Rectal smooth muscle tissue (tissue), 1 donor: ENCODE measurements around the gene AKIRIN2.
"Not testable (repeated sequence)": the region's sequence is repeated elsewhere in the genome, so short reads cannot be mapped to it uniquely, and the experiment has no call there.

ENCODE experiments used
- H3K27ac ChIP-seq: one replicate; pipeline ENCODE4 v1.7.0; 2013; ENCODE audit warnings: low read depth, low read length, inconsistent platforms
- H3K27me3 ChIP-seq: one replicate; pipeline ENCODE4 v1.7.0; 2013; ENCODE audit warnings: low read length; ENCODE audit not compliant: control insufficient read depth, insufficient read depth
- H3K36me3 ChIP-seq: one replicate; pipeline ENCODE4 v1.7.0; 2013; ENCODE audit warnings: low read length; ENCODE audit not compliant: control insufficient read depth, insufficient read depth
- H3K4me1 ChIP-seq: one replicate; pipeline ENCODE4 v1.7.0; 2013; ENCODE audit warnings: low read length; ENCODE audit not compliant: control insufficient read depth, insufficient read depth
- H3K4me3 ChIP-seq: one replicate; pipeline ENCODE4 v1.7.0; 2013; ENCODE audit warnings: low read length
- H3K9ac ChIP-seq: one replicate; pipeline ENCODE4 v1.7.0; 2013; ENCODE audit warnings: low read length

The AKIRIN2 gene

DNA sequence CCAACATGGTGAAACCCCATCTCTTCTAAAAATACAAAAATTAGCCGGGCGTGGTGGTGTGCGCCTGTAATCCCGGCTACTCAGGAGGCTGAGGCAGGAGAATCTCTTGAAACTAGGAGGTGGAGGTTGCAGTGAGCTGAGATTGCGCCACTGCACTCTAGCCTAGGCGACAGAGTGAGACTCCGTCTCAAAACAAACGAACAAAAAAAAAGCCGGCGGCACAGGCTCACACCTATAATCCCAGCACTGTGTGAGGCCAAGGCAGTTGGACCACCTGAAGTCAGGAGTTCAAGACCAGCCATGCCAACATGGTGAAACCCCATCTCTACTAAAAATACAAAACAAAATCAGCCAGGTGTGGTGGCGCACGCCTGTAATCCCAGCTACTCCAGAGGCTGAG, 5.2 kb downstream of the AKIRIN2 start:
- not testable (repeated sequence) for H3K27me3 ChIP-seq, H3K4me3 ChIP-seq, H3K36me3 ChIP-seq, H3K9ac ChIP-seq, H3K27ac ChIP-seq
- H3K4me1 ChIP-seq: peaks cover 16% of the 10 kb centered on the region

DNA sequence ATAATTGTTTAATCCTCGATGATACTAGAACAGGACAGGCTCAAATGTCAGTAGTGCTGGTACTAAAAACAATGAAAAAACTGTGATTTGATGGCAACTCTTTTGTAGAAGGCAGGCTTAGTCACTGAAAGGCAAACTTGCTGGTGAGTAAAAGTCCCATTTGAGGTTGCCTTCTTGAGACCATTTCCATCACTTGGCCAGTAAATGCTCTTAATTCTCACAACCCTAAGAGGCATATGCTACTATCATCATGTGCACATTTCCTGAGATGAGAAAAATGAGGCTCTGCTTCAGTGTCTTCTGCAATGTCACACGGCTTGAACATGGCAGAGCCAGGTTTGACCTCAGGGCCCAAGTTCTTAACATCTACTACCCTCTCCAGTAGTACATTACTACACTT, 9.9 kb downstream of the AKIRIN2 start:
- peaks cover 7% of the 10 kb centered on the region for H3K4me1 ChIP-seq

DNA sequence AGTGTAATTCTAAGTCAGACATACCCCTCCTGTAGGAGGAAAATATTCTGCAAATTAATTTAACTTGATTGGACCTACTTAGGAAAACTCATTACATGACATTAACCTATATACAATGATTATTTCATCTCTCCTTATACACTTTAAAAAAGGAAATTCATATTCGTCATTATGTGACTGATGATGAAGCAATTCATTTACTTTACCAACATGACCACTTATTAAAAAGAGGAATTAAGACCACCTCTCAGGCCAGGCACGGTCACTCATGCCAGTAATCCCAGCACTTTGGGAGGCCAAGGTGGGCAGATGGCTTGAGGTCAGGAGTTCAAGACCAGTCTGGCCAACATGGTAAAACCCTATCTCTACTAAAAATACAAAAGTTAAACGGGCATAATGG, 11.6 kb downstream of the AKIRIN2 start:
- no peak overlapping the region for H3K27ac ChIP-seq
- H3K36me3 ChIP-seq: no peaks in the 10 kb centered on the region
- no peak overlapping the region for H3K4me3 ChIP-seq
- no peak overlapping the region for H3K9ac ChIP-seq
- peaks cover 6% of the 10 kb centered on the region for H3K4me1 ChIP-seq
- no peaks in the 10 kb centered on the region for H3K27me3 ChIP-seq

More for the DNA sequence above, 9.9 kb downstream of the AKIRIN2 start:
- H3K4me3 ChIP-seq: no peak overlapping the region
- no peaks in the 10 kb centered on the region for H3K36me3 ChIP-seq
- H3K27me3 ChIP-seq: no peaks in the 10 kb centered on the region
- no peak overlapping the region for H3K27ac ChIP-seq
- no peak overlapping the region for H3K9ac ChIP-seq

DNA sequence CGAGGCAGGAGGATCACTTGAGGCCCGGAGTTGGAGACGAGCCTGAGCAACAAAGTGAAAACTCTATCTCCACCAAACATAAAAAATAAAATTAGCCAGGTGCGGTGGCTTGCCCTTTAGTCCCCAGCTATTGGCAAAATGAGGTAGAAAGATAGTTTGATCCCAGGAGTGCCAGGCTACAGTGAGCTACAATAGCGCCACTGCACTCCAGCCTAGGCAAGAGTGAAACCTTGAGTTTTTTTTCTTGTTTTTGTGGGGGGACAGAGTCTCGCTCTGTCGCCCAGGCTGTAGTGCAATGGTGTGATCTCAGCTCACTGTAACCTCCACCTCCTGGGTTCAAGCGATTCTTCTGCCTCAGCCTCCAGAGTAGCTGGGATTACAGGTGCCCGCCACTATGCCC, 14.1 kb downstream of the AKIRIN2 start:
- not testable (repeated sequence) for H3K9ac ChIP-seq, H3K36me3 ChIP-seq, H3K4me3 ChIP-seq, H3K4me1 ChIP-seq, H3K27me3 ChIP-seq, H3K27ac ChIP-seq

DNA sequence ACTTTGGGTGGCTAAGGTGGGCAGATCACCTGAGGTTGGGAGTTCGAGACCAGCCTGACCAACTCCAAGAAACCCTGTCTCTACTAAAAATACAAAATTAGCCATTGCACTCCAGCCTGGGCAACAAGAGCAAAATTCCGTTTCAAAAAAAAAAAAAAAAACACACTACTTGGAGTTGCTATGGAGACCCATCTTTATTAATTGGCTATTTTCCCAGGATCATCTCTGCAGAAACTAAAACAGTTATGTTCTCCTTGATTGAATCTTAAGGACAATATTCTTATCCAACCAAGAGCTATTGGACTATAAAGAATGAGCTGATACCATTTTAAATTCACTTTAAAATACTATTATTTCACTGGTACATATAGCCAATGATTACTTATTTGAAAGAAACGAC, 14.7 kb downstream of the AKIRIN2 start:
- Histone ChIP-seq H3K27me3 (no peaks in the 10 kb centered on the region), H3K27ac (no peak overlapping the region), H3K4me3 (no peak overlapping the region), H3K9ac (no peak overlapping the region), H3K36me3 (no peaks in the 10 kb centered on the region), H3K4me1 (peaks cover 5% of the 10 kb centered on the region)

DNA sequence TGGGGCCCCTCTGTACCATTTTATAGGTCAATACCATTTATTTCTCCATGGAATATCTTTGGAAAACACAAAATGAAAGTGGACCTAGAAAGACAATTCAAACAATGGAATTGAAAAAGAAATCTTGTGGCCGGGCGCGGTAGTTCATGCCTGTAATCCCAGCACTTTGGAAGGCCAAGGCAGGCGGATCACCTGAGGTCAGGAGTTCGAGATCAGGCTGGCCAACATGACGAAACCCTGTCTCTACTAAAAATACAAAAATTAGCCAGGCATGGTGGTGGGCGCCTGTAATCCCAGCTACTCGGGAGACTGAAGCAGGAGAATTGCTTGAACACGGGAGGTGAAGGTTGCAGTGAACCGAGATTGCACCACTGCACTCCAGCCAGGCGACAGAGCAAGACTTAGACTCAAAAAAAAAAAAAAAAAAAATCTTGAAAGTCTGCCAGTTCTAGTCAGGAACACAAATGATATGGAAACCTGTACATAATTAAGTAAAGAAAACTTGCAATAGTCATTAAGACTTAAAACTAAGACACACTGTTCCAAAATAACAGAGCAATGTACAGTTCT, 15.3 kb downstream of the AKIRIN2 start:
- not testable (repeated sequence) for H3K4me3 ChIP-seq, H3K36me3 ChIP-seq, H3K27me3 ChIP-seq, H3K9ac ChIP-seq, H3K4me1 ChIP-seq, H3K27ac ChIP-seq

DNA sequence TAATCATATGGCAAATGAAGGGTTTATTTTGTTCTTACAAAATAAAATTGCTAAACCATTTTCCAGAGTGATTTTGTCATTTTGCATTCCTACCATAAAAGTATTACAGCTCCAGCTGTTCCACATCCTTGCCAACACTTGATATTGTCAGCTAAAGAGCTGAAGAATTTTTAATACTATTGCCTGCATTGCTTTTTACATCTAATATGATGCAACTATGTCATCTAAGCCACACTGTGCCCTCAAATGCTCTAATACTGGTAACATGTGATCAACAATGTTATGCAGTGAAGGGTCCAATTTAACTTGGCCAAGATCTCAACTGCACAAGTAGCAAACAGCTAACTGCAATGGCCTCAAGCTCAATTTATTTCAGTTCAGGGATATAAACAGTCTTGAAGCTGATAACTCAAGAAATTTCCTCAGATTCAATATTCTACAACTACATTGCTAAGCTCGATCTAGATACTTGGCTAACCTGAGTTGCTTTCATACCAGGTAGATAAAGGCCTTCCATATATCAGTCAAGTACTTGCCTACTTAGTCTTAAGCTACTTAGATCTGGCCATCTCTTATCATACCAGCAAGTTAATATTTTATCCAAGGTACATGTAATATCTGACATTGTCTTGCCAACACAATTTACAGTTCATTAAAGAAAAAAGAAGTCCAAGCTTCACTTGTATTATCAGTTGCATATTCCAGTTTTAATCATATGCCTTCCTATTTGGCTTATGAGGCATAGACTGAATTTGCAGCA, 17.0 kb downstream of the AKIRIN2 start:
- Histone ChIP-seq H3K36me3 (no peaks in the 10 kb centered on the region), H3K4me1 (no peaks in the 10 kb centered on the region), H3K9ac (no peak overlapping the region), H3K27me3 (no peaks in the 10 kb centered on the region), H3K27ac (no peak overlapping the region), H3K4me3 (no peak overlapping the region)

DNA sequence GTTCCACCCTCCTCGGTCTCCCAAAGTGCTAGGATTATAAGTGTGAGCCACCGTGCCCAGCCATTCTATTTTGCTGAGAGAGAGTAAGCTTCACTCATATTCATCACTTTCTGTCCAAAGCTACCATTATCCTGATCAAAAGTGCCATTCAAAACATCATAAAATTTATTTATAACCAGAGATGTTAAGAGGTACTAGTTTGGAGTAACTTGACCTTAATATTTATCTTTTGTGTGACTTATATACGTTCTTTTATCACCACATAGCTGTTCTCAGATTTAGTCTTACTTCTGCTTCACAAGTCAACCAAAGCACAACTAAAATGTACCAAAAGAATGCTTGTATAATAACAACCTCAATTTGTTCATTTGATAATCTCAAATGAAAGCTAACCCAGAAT, 18.1 kb downstream of the AKIRIN2 start:
- H3K4me3 ChIP-seq: no peak overlapping the region
- H3K4me1 ChIP-seq: no peaks in the 10 kb centered on the region
- H3K27me3 ChIP-seq: no peaks in the 10 kb centered on the region
- H3K27ac ChIP-seq: no peak overlapping the region
- H3K9ac ChIP-seq: no peak overlapping the region
- peaks cover 2% of the 10 kb centered on the region for H3K36me3 ChIP-seq

DNA sequence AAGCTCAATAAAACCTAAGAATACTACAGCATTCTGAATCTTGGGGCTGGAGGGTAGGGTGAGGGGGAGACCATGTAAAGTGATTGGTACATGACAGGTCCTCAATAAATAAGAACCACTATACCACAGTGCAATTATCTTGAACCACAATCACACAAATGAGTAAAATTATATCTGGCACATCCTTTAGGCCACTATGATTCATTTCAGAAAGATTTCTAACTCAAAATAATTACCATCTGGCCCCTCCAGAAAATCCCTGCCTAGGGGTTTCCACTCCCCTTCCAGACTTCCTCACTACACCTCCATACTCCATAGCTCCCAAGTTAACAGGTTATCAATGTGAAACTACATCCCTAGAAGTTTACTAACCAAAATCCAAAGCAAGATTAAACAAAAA, 19.7 kb downstream of the AKIRIN2 start:
- Histone ChIP-seq H3K27ac (no peak overlapping the region), H3K36me3 (peaks cover 2% of the 10 kb centered on the region), H3K4me3 (no peak overlapping the region), H3K4me1 (no peaks in the 10 kb centered on the region), H3K9ac (no peak overlapping the region), H3K27me3 (no peaks in the 10 kb centered on the region)

DNA sequence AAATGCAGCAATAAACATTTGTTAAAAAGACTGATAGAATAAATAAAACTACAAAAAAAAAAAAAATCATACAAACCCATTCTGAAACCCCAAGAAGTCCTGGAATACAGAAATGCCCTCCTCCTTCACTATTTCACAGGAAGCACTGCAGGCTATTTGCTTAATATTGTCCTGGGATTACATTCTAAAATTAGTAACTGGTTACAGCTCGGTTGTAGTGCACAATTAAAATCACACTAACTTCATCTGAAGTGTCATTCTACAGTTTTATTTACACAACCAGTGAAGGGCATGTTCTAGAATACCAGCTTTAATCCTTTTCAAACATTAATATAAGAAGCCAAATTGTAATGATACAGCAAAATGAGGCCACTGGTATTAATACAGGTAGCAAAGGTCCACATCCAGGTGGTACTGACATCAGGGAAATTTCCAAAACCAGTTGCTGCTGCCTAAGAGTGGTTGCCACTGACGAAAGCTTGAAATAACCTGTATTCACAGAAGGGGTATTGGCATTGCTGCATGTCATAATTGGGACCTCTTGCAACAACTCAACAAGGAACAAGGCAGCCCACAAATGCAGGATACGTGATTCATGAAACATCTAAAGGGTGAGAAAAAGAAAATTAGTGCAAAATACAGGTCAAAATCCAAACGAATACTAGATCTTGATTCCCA, 26.9 kb downstream of the AKIRIN2 start:
- Histone ChIP-seq H3K4me1 (no peaks in the 10 kb centered on the region), H3K4me3 (no peak overlapping the region), H3K9ac (no peak overlapping the region), H3K27ac (no peak overlapping the region), H3K27me3 (no peaks in the 10 kb centered on the region), H3K36me3 (peaks cover 14% of the 10 kb centered on the region)

DNA sequence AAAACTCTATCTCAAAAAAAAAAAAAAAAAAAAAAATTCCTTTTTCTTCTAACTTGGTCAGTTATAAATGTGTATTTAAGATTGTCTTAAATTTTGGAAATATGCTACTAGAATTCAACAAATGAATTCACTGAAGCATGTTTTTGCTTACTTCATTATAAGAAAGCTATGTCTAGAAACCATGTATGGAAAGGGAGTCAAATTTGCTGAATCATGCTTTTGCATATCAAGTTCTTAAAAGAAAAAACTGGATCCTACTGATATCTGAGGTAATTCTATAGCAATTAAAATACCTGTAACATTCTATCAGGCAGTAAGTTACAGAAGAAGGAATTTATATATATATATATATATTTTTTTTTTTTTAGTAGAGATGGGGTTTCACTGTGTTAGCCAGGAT, 27.7 kb downstream of the AKIRIN2 start:
- H3K4me3 ChIP-seq: no peak overlapping the region
- no peaks in the 10 kb centered on the region for H3K4me1 ChIP-seq
- no peak overlapping the region for H3K9ac ChIP-seq
- no peak overlapping the region for H3K27ac ChIP-seq
- peaks cover 16% of the 10 kb centered on the region for H3K36me3 ChIP-seq
- no peaks in the 10 kb centered on the region for H3K27me3 ChIP-seq

DNA sequence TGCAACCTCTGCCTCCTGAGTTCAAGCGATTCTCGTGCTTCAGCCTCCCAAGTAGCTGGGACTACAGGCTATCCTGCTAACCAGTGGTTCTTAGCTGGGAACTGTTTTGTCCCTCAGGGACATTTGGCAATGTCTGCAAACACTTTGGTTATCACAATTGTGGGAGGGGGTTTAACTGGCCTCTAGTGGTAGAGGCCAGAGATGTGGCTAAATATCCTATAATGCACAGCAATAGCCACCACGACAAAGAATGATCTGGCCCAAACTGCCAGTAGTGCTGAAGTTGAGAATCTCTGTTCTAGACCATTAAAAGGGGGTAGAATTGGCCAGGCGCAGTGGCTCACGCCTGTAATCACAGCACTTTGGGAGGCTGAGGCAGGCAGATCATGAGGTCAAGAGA, 28.8 kb downstream of the AKIRIN2 start:
- Histone ChIP-seq H3K36me3 (peaks cover 15% of the 10 kb centered on the region), H3K4me1 (no peaks in the 10 kb centered on the region), H3K27me3 (no peaks in the 10 kb centered on the region), H3K27ac (no peak overlapping the region), H3K4me3 (no peak overlapping the region), H3K9ac (no peak overlapping the region)

DNA sequence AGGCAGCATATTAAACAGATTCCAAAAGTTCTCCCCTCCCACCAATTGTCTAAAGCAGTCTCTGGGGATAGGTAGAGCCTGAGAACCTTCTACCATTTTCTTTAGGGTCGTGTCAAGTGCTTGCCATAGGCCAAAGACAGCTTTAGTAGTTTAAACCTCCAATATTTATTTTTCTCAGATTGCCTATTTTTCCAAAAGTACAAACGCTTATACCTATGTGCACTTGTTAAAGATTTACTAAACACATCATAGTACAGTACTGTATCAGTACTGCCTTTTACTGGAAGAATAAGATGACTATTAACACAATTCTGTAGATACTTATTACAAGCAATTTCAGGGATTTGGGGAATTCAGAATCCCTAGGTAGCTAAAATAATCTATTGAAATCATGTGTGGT, 29.4 kb downstream of the AKIRIN2 start:
- Histone ChIP-seq H3K27ac (no peak overlapping the region), H3K36me3 (peaks cover 15% of the 10 kb centered on the region), H3K9ac (no peak overlapping the region), H3K27me3 (no peaks in the 10 kb centered on the region), H3K4me3 (no peak overlapping the region), H3K4me1 (no peaks in the 10 kb centered on the region)
